SU-DHL-6 (cell line): ENCODE measurements around the gene SLC38A11.

ENCODE experiments used
- H2AFZ ChIP-seq: fragments of 200-600 bp; sonication (generic); 2 replicates; pipeline ENCODE4 v1.6.1; 2014; ENCODE audit warnings: low read depth, mild to moderate bottlenecking, moderate library complexity, mixed read lengths, antibody characterized with exemption, low read length; ENCODE audit not compliant: severe bottlenecking
- H3F3A ChIP-seq: fragments of 200-600 bp; shearing (Covaris generic); 2 replicates; pipeline ENCODE4 v1.6.0; 2016; ENCODE audit warnings: antibody characterized with exemption, mild to moderate bottlenecking; ENCODE audit not compliant: insufficient read depth
- H3K27ac ChIP-seq: fragments of 200-600 bp; sonication (generic); 2 replicates; pipeline ENCODE4 v1.5.1; 2016; ENCODE audit warnings: low read depth, mild to moderate bottlenecking, low read length, moderate library complexity, mixed read lengths
- H3K27me3 ChIP-seq: fragments of 200-600 bp; sonication (generic), shearing (Covaris generic); 2 replicates; pipeline ENCODE4 v1.6.0; 2014; ENCODE audit warnings: mild to moderate bottlenecking, low read length
- H3K36me3 ChIP-seq: fragments of 200-600 bp; sonication (generic); 2 replicates; pipeline ENCODE4 v1.6.1; 2014; ENCODE audit warnings: mild to moderate bottlenecking, low read length, mixed read lengths
- H3K4me2 ChIP-seq: fragments of 300-600, 200-600 bp; shearing (Covaris generic), sonication (generic); 2 replicates; pipeline ENCODE4 v1.6.0; 2014; ENCODE audit warnings: low read length, low read depth, mild to moderate bottlenecking; ENCODE audit not compliant: poor library complexity, severe bottlenecking
- H3K4me3 ChIP-seq: fragments of 200-600 bp; sonication (generic); 2 replicates; pipeline ENCODE4 v1.5.1; 2014; ENCODE audit warnings: antibody characterized with exemption, low read length, mild to moderate bottlenecking, mixed read lengths; ENCODE audit not compliant: insufficient read depth, poor library complexity, severe bottlenecking
- H3K79me2 ChIP-seq: fragments of 200-600 bp; sonication (generic); 2 replicates; pipeline ENCODE4 v1.6.1; 2014; ENCODE audit warnings: mild to moderate bottlenecking, low read length, moderate library complexity; ENCODE audit not compliant: insufficient read depth
- H3K9ac ChIP-seq: fragments of 200-600 bp; sonication (generic); 2 replicates; pipeline ENCODE4 v1.7.0; 2014; ENCODE audit warnings: mild to moderate bottlenecking, low read length
- H3K9me2 ChIP-seq: fragments of 200-600 bp; sonication (generic); replicated peaks from 2 replicates; pipeline ENCODE4 v1.6.1; 2014; ENCODE audit warnings: low read length; ENCODE audit not compliant: insufficient read depth
- H3K9me3 ChIP-seq: fragments of 200-600 bp; sonication (generic); 2 replicates; pipeline ENCODE4 v1.6.1; 2014; ENCODE audit warnings: low read length, mixed read lengths; ENCODE audit not compliant: insufficient read depth
- H4K20me1 ChIP-seq: fragments of 200-600 bp; sonication (generic); 2 replicates; pipeline ENCODE4 v1.6.1; 2014; ENCODE audit warnings: low read depth, mild to moderate bottlenecking, antibody characterized with exemption, low read length, moderate library complexity, mixed read lengths
- CTCF ChIP-seq: fragments of 200-600 bp; sonication (generic); IDR thresholded peaks from one replicate; pipeline ENCODE4 v1.5.1; 2017; ENCODE audit warnings: antibody characterized with exemption, mild to moderate bottlenecking, low read length, moderate library complexity; ENCODE audit not compliant: insufficient read depth, poor library complexity, severe bottlenecking
- EZH2phosphoT487 ChIP-seq: fragments of 200-600 bp; sonication (generic), shearing (Covaris generic); conservative IDR thresholded peaks from 2 replicates; pipeline ENCODE4 v1.6.1; 2018; ENCODE audit warnings: mild to moderate bottlenecking, antibody characterized with exemption, low read length, moderate library complexity, mixed read lengths

Gene SLC38A11

GRCh38 chr2:164850235-164850634, 105.1 kb downstream of the SLC38A11 start:
- Histone ChIP-seq H3K9ac (no peak overlapping the region), H3K79me2 (no peaks in the 10 kb centered on the region), H3K4me2 (no peak overlapping the region), H3K9me3 (no peaks in the 10 kb centered on the region), H3K4me3 (no peak overlapping the region), H3K9me2 (no peaks in the 10 kb centered on the region), H3F3A (no peaks in the 10 kb centered on the region), H3K36me3 (no peaks in the 10 kb centered on the region), H3K27ac (no peak overlapping the region), H3K27me3 (no peaks in the 10 kb centered on the region), H2AFZ (no peak overlapping the region), H4K20me1 (no peaks in the 10 kb centered on the region)
- TF ChIP-seq EZH2phosphoT487 = no peak

- Histone ChIP-seq H3K27me3 (no peaks in the 10 kb centered on the region), H3K9ac (no peak overlapping the region), H2AFZ (no peak overlapping the region), H3K36me3 (no peaks in the 10 kb centered on the region), H4K20me1 (no peaks in the 10 kb centered on the region), H3K4me3 (no peak overlapping the region), H3K9me3 (no peaks in the 10 kb centered on the region), H3K27ac (no peak overlapping the region), H3F3A (no peaks in the 10 kb centered on the region), H3K9me2 (no peaks in the 10 kb centered on the region), H3K79me2 (no peaks in the 10 kb centered on the region), H3K4me2 (no peak overlapping the region)
- TF ChIP-seq EZH2phosphoT487 = no peak
- TF ChIP-seq CTCF = no peak
Observed at GRCh38 chr2:164849506-164849905, 105.8 kb downstream of the SLC38A11 start.

- Histone ChIP-seq H3K9ac (no peak overlapping the region), H3K9me3 (no peaks in the 10 kb centered on the region), H2AFZ (no peak overlapping the region), H3K4me2 (no peak overlapping the region), H3K27me3 (no peaks in the 10 kb centered on the region), H3K36me3 (no peaks in the 10 kb centered on the region), H4K20me1 (no peaks in the 10 kb centered on the region), H3K27ac (no peak overlapping the region), H3K9me2 (no peaks in the 10 kb centered on the region), H3F3A (no peaks in the 10 kb centered on the region), H3K4me3 (no peak overlapping the region), H3K79me2 (no peaks in the 10 kb centered on the region)
- TF ChIP-seq CTCF = no peak
- TF ChIP-seq EZH2phosphoT487 = no peak
Observed at GRCh38 chr2:164847981-164848741, 107.2 kb downstream of the SLC38A11 start.

GRCh38 chr2:164847291-164847690, 108.0 kb downstream of the SLC38A11 start:
- TF ChIP-seq CTCF (no peak), EZH2phosphoT487 (no peak)
- no peak overlapping the region for H3K4me2 ChIP-seq
- no peaks in the 10 kb centered on the region for H3K9me3 ChIP-seq
- H3K9ac ChIP-seq = no peak overlapping the region
- H3K9me2 ChIP-seq = no peaks in the 10 kb centered on the region
- no peaks in the 10 kb centered on the region for H3K36me3 ChIP-seq
- H4K20me1 ChIP-seq = no peaks in the 10 kb centered on the region
- H2AFZ ChIP-seq = no peak overlapping the region
- H3F3A ChIP-seq = no peaks in the 10 kb centered on the region
- no peaks in the 10 kb centered on the region for H3K79me2 ChIP-seq
- H3K27ac ChIP-seq = no peak overlapping the region
- H3K27me3 ChIP-seq = no peaks in the 10 kb centered on the region
- no peak overlapping the region for H3K4me3 ChIP-seq
